Stimulated activated CD4-positive, alpha-beta T cell treated with anti-CD3 and anti-CD28 coated beads, TNF-alpha, amount 100 ng/mL, for 1 hour (primary cell): ENCODE data around the gene BTNL9.
"Not testable (repeated sequence)": the region's sequence is repeated elsewhere in the genome, so short reads cannot be mapped to it uniquely, and the experiment has no call there.

Experiments used
- DNase-seq, 3 donors: peaks; one replicate each; pipeline ENCODE4 v3.0.0-alpha.2; 2020; ENCODE audit warnings: low read depth in 3 of 3, low spot score in 1 of 3

BTNL9 gene

DNA sequence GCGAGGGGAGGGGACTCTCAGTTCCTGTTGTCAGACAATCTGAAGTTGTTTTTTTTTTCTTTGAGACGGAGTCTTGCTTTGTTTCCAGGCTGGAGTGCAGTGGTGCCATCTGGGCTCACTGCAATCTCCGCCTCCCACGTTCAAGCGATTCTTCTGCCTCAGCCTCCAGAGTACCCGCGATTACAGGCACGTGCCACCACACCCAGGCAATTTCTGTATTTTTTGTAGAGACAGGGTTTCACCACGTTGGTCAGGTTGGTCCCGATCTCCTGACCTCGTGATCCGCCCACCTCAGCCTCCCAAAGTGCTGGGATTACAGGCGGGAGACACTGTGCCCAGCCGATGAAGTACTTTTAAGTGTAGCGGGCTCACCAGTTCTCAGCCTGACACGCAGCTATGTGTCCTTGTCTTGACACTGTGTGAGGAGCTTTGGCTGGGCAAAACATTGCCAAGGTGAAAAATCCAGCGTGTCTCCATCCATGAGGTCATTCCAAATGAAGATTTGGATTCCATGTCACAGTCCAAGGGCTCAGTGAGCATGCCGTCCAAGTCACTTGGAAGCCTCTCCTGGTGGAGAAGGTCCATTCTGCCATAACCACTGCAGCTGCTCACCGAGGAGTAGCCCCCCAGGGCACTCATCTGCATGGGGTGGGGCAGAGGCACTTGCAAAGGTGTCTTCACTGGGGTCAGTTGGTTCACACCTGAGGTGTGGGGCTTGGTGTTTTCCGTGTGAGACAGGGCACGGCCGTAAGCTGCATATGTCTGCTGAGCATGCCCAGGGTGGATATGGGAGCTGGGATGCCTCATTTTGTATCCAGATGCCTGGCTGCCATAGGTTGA, 58.9 kb downstream of the BTNL9 start:
- no peak for DNase-seq

DNA sequence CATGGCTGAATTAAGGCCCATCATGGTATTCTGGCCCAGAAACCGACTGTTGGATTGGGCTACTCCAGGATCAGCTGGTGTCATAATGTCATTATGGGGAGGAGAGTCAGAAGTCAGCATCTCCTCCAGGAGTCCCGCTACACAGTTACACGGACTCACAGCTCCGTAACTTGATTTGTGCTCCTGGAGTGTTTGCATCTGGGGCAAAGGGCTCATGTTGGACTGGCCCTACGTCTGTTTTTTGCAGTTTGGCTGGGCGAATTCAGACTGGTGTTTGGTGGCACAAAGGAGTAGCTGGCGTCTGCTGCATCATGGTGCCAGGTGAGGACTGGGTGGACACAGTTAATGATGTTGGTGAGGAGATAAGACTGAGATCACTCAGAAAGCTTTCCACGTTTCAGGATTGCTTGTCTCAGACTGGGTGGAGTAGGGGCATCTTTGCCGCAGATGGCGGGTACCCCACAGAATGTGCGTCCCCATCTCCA, 59.6 kb downstream of the BTNL9 start:
- DNase-seq = no peak

DNA sequence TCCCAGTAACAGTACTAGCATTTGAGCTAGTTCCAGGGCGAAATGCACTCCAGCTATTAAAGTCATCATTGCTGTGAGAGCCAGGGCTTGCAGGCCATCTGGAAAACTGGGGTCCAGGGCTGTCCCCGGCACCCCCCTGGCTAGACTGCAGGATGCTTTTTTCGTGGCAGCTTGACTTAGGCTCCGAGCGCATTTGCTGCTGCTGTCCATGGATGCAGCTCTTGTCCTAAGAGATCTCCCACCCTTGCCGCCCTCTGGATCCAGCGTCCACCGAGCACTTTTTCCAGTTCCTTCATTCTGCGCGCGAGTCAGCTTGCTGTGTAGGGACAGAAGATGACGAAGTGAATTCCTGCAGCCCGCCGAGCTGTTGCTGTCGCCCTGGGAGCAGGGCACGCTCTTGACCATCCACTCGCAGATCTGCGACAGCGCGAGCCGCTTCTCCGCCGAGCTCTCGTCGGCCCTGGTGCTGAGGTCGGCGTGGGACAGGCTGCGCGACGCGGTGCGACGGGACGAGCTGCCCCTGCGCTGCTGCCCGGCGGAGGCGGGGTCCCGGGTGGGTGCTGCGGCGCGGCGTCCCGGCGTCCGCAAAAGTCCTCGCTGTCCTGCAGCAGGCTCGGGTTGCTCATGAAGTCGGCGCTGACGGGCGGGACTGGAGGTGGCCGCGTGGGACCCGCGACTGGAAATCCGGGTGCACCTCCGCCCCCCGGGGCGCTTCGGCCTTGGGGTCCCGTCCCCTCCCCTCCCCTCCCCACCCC, 60.2 kb downstream of the BTNL9 start:
- no peak for DNase-seq

DNA sequence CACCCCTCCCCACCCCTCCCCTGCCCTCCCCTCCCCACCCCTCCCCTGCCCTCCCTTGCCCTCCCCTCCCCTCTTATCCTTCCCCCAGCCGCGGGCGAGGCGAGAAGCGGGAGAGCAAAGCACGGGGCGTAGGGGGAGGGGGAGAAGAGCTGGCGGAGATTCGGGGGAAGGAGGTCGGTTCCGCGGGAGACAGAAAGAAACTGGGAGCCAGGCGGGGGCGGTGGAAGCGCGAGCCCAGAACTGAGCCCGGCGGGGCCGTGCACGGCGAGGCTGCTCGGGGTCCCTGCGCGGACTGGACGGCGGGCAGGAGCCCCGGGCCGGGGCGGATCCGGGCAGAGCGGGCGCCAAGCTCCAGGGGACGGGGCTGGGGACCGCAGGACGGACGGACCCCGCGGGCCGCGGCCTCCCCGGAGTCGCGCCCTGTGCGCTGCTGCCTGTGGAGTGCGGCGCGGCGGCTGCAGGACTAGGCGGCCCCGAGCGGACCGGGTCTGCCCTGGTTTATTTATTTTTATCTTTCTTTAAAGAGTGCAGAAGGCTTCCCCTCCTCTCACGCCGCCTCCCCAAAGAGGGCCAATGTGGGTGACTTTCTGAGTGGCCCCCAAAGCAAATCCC, 61.1 kb downstream of the BTNL9 start:
- not testable (repeated sequence) for DNase-seq

DNA sequence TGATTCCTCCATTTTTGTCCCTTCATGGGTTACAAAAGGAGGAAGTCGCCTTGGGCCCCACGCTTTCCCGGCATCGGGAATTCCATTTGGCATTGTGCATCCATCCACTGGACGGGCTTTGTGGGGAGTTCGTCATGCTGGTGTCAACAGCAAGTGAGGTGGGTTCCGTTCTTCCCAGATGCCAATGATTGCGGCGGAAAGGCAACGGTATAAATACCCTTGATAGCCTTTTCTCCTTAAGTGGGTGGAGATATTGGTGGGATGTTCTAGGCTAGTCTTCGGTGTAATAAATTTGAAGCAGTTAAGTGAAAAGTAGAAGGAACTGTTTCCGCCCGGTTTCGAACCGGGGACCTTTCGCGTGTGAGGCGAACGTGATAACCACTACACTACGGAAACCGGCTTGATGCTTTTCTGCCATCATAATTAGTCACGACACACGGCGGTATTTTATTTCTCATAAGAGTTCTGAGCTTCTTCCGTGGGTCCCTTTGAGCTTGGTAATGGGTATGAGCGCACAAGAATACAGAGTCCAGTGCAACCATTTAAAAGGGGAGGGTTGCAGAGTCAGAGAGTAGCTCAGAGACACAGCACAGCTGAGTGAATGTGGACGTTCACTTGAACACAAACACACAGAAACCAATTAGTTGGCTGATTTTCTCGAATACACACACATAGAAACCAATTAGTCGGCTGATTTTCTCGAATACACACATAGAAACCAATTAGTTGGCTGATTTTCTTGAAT, 62.0 kb downstream of the BTNL9 start:
- not testable (repeated sequence) for DNase-seq

DNA sequence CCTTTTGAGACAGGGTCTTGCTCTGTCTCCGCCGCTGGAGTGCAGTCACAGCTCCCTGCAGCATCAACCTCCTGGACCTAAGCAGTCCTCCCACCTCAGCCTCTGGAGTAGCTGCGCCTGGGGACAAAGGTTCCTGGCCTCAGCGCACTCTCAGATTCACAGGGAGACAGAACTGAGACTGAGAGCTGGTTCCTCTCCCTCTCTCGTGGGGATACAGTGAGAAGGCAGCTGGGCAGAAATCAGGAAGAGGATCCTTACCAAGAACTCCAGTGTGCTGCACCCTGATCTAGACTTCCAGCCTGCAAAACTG, 64.1 kb downstream of the BTNL9 start:
- DNase-seq = not testable (repeated sequence)

DNA sequence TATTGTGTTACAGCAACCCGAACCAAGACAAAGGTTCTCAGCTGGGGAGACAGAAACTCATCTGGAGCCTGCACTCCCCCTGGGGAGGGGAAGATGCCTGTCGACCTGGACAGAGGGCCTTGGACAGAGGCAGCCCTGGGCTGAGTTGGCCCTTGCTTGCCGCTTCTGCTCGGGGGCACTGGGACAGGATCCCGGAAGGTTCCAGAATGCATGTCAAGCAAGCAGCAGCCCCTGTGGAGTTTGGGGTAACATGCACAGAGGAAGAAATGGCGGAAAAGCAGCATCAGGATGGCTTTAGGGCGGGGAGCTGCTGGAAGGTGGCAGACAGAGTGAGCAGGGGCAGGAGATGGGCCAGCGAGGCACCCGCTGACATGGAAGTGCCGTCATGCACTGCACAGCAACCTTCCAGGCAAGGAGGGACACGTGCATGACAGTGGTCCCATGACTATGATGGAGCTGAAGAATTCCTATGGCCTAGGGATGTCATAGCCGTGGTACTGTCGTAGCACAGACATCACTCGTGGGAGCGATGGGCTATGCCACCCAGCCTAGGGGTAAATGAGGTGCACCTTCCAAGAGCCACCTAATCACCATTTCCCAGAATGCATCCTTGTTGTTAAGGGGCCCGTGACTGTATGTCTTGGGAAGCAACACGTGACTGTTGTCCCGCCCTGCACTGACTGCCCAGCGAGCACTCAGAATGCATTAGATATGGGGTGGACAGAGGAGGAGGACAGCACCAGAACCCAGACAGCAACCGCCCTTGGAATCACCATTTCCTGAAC, 64.7 kb downstream of the BTNL9 start:
- DNase-seq = not testable (repeated sequence)

DNA sequence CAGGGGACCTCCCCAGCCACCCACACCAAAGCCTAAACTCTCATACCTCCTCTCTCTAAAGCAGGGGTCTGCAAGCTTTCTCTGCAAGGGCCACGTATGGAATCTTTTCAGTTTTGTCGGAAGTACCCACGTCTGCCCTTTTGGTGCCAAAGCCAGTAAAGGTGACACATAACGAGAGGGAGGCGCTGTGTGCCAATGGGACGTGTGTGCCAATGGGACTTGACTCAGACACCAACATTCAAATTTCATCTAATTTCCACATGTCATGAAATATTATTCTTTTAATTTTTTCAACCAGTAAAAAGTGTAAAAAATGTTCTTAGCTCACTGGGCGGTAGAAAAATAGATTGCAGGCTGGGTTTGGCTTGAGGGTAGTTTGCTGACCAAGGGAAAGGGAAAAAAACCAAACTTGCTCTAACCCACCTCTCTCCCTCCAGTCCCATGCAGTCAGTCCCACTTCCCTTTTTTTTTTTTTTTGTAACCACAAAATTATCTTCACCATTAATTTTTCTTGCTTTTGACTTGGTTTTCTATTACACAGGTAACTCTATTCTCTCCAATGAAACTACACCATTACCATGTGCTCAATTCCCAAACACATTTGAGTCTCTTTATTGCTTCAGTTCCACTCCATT, 65.4 kb downstream of the BTNL9 start:
- DNase-seq = no peak

DNA sequence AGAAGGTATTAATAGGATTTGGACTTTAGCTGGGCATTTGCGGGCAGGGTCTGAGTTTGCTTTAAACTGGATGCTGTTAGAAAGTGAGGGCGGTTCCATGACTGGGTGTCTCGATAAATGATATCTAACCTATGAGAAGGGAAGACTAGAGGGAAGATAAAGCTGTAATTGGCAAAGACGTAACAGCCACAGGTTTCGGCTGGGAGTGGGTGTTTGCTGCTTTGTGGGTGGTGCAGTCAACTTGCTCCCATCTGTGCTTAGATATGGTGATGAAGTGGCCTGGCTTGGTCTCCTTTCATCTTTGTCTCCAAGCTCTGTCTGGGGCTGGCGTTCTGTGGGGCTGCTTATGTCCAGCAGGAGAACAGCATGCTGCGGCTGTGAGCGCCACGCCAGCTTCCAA, 67.6 kb downstream of the BTNL9 start:
- no peak for DNase-seq

DNA sequence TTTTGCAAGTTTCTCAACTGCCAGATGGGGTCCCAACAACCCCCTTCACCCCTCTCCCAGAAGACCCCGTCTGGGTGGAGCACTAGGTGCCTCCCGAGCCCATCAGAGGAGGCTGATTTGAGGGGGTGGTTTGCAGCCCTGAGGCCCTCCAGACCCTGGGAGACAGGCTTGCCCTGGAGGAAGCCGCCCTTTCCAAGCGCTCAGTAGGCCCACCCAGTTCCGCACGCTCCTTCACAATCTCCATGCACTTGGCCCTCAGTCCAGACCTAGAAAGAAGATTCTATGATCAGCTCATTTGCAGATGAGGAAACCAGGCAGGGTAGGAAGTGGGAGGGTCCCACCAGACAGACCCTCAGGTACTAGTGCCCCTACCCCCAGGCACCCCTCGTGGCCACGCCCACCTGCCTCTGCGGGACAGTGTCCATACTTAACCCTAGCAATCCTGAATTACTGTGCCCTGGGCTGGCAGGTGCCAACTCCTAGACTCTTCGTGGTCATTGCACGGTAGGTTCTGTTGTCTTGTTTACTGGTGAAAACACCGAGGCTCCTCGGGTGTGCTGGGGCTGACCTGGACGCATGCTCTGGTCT, 68.6 kb downstream of the BTNL9 start:
- no peak for DNase-seq

DNA sequence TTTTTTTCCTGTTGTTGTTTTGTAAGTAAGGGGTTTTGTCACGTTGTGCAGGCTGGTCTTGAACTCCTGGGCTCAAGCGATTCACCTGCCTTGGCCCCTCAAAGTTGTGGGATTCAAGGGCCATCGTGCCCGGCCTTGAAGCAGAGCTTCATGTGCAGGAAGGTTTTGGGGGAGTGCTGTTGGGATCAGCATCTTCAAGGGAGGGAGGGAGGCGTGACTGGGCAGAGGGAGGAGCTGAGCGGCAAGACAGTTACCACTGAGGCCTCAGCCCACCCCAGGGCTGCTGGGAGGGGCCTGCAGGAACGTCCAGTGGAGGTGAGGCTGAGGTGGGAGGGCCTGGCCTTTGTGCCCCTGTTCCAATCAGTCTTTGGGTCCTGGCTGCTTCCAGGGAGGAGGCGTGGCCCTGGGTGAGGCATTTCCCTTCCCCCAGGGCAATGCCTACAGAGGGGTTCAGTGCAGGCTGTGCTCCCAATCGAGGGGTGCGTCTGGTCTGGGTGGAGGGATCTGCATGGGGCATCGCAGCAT, 69.5 kb downstream of the BTNL9 start:
- DNase-seq = no peak

DNA sequence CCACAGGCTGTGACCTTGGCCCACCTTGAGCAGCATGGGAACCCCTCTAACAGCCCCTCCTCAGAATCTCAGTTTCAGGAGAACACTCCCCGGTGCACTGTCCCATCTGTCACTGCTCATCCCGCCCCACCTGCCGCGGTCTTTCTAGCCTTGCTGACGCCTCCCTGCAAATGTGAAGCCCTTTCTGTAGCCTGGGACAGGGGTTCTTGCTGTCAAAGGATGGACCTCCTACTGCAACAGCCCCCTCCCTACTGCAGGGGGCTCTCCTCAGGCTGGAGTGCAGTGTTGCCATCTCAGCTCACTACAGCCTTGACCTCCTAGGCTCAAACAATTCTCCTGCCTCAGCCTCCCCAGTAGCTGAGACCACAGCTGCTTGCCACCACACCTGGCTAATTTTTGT, 70.9 kb downstream of the BTNL9 start:
- DNase-seq = no peak
